Activated T-cell treated with anti-CD3 and anti-CD28 coated beads, Interleukin-2, amount 50 U/mL, for 72 hours (primary cell): ENCODE measurements around the gene HSPB3. TPM values are rescaled to one million over a fixed set of nuclear protein-coding genes. Genes with fewer than 3 reads are reported as not detected.
A peak's percentile ranks its signal among the peaks of the same experiment; 100 is the strongest.

Source experiments
- ATAC-seq, 2 donors: fragments of 150-1000 bp; cut with Tn5 transposase; replicated peaks in 1 of 2; 2 replicates each; pipeline ENCODE4 v1.10.0; 2021; ENCODE audit warnings: moderate library complexity in 2 of 2, mild to moderate bottlenecking in 1 of 2
- DNase-seq, 2 donors: peaks; one replicate each; pipeline ENCODE4 v3.0.0; 2021 to 2022; ENCODE audit warnings: mixed read lengths in 1 of 2
- H3K27ac Mint-ChIP-seq: one replicate; pipeline ENCODE4 v1.8.0; 2022; ENCODE audit warnings: mild to moderate bottlenecking, moderate library complexity, mixed read lengths
- H3K27me3 Mint-ChIP-seq: one replicate; pipeline ENCODE4 v1.8.0; 2022; ENCODE audit warnings: low read depth, mixed read lengths
- H3K36me3 Mint-ChIP-seq, 2 donors: one replicate each; pipeline ENCODE4 v1.8.0; 2022; ENCODE audit warnings: mixed read lengths in 2 of 2, mild to moderate bottlenecking in 1 of 2; ENCODE audit not compliant: insufficient read depth in 2 of 2
- H3K4me1 Mint-ChIP-seq: one replicate; pipeline ENCODE4 v1.8.0; 2022; ENCODE audit warnings: low read depth, mixed read lengths
- H3K4me3 Mint-ChIP-seq, 2 donors: one replicate each; pipeline ENCODE4 v1.8.0; 2022; ENCODE audit warnings: mild to moderate bottlenecking in 2 of 2, mixed read lengths in 2 of 2, moderate library complexity in 2 of 2
- H3K9me3 Mint-ChIP-seq, 2 donors: one replicate each; pipeline ENCODE4 v1.8.0; 2022; ENCODE audit warnings: mixed read lengths in 2 of 2
- total RNA-seq, 2 donors: library from RNA; stranded (reverse); gene quantifications; one replicate each; pipeline ENCODE4 v1.2.3, GENCODE V29; 2022

HSPB3 gene
- total RNA-seq, 2 donors from 2014 or later = not detected

GRCh38 chr5:54440456-54440893 lies 15.0 kb upstream of the HSPB3 start:
- ATAC-seq (peak; percentile 76 to 85), DNase-seq (peak; percentile 3 to 15)
- Mint-ChIP-seq H3K4me1 (peaks cover 22% of the 10 kb centered on the region), H3K4me3 (peak overlapping the region; percentile 35 to 43), H3K9me3 (no peaks in the 10 kb centered on the region), H3K36me3 (no peaks in the 10 kb centered on the region), H3K27me3 (no peaks in the 10 kb centered on the region), H3K27ac (peak overlapping the region; percentile 51)

GRCh38 chr5:54442271-54442670 lies 13.2 kb upstream of the HSPB3 start:
- DNase-seq (no peak), ATAC-seq (no peak)
- Mint-ChIP-seq H3K27ac (no peak overlapping the region), H3K9me3 (no peaks in the 10 kb centered on the region), H3K36me3 (no peaks in the 10 kb centered on the region), H3K27me3 (no peaks in the 10 kb centered on the region), H3K4me1 (peaks cover 22% of the 10 kb centered on the region), H3K4me3 (no peak overlapping the region)

- no peaks in the 10 kb centered on the region for H3K36me3 Mint-ChIP-seq
- H3K27me3 Mint-ChIP-seq = no peaks in the 10 kb centered on the region
- no peak overlapping the region for H3K27ac Mint-ChIP-seq
- H3K9me3 Mint-ChIP-seq = no peaks in the 10 kb centered on the region
- H3K4me3 Mint-ChIP-seq = no peak overlapping the region
- no peak for ATAC-seq
- no peak for DNase-seq
- peaks cover 22% of the 10 kb centered on the region for H3K4me1 Mint-ChIP-seq
Observed at GRCh38 chr5:54443270-54443669, 12.2 kb upstream of the HSPB3 start.

- DNase-seq (no peak), ATAC-seq (no peak)
- peaks cover 13% of the 10 kb centered on the region for H3K4me1 Mint-ChIP-seq
- no peak overlapping the region for H3K4me3 Mint-ChIP-seq
- no peak overlapping the region for H3K27ac Mint-ChIP-seq
- H3K27me3 Mint-ChIP-seq = no peaks in the 10 kb centered on the region
- H3K36me3 Mint-ChIP-seq = no peaks in the 10 kb centered on the region
- no peaks in the 10 kb centered on the region for H3K9me3 Mint-ChIP-seq
Observed at GRCh38 chr5:54445691-54446378, 9.7 kb upstream of the HSPB3 start.

GRCh38 chr5:54446379-54446732 lies 9.1 kb upstream of the HSPB3 start:
- no peaks in the 10 kb centered on the region for H3K9me3 Mint-ChIP-seq
- no peak overlapping the region for H3K27ac Mint-ChIP-seq
- no peak for ATAC-seq
- no peak for DNase-seq
- peaks cover 8% of the 10 kb centered on the region for H3K4me1 Mint-ChIP-seq
- H3K4me3 Mint-ChIP-seq = no peak overlapping the region
- no peaks in the 10 kb centered on the region for H3K27me3 Mint-ChIP-seq
- H3K36me3 Mint-ChIP-seq = no peaks in the 10 kb centered on the region

GRCh38 chr5:54449923-54450322 lies 5.6 kb upstream of the HSPB3 start:
- no peaks in the 10 kb centered on the region for H3K27me3 Mint-ChIP-seq
- H3K4me1 Mint-ChIP-seq = no peaks in the 10 kb centered on the region
- no peak for DNase-seq
- no peak overlapping the region for H3K27ac Mint-ChIP-seq
- ATAC-seq = no peak
- H3K36me3 Mint-ChIP-seq = no peaks in the 10 kb centered on the region
- no peak overlapping the region for H3K4me3 Mint-ChIP-seq
- H3K9me3 Mint-ChIP-seq = no peaks in the 10 kb centered on the region

- Mint-ChIP-seq H3K27ac (no peak overlapping the region), H3K9me3 (no peaks in the 10 kb centered on the region), H3K36me3 (no peaks in the 10 kb centered on the region), H3K4me1 (no peaks in the 10 kb centered on the region), H3K4me3 (no peak overlapping the region), H3K27me3 (no peaks in the 10 kb centered on the region)
- DNase-seq = no peak
- ATAC-seq = no peak
Observed at GRCh38 chr5:54450542-54450941, 5.0 kb upstream of the HSPB3 start.

- no peak for ATAC-seq
- DNase-seq = no peak
- H3K36me3 Mint-ChIP-seq = no peaks in the 10 kb centered on the region
- H3K27ac Mint-ChIP-seq = no peak overlapping the region
- no peaks in the 10 kb centered on the region for H3K4me1 Mint-ChIP-seq
- H3K4me3 Mint-ChIP-seq = no peak overlapping the region
- no peaks in the 10 kb centered on the region for H3K27me3 Mint-ChIP-seq
- H3K9me3 Mint-ChIP-seq = no peaks in the 10 kb centered on the region
Observed at GRCh38 chr5:54453046-54453445, 2.5 kb upstream of the HSPB3 start.

- Mint-ChIP-seq H3K27me3 (no peaks in the 10 kb centered on the region), H3K4me1 (no peaks in the 10 kb centered on the region), H3K36me3 (no peaks in the 10 kb centered on the region), H3K27ac (no peak overlapping the region), H3K4me3 (no peak overlapping the region), H3K9me3 (no peaks in the 10 kb centered on the region)
- DNase-seq = no peak
- no peak for ATAC-seq
Observed at GRCh38 chr5:54454602-54455001, 897 bp upstream of the HSPB3 start.

GRCh38 chr5:54457094-54457862 lies 1.8 kb downstream of the HSPB3 start:
- Mint-ChIP-seq H3K4me3 (no peak overlapping the region), H3K36me3 (peaks cover 2 to 9% of the 10 kb centered on the region in 2 donors), H3K27ac (no peak overlapping the region), H3K27me3 (no peaks in the 10 kb centered on the region), H3K9me3 (peaks cover 3 to 7% of the 10 kb centered on the region in 2 donors), H3K4me1 (no peaks in the 10 kb centered on the region)
- DNase-seq = no peak
- no peak for ATAC-seq

GRCh38 chr5:54458221-54458620 lies 2.7 kb downstream of the HSPB3 start:
- DNase-seq = no peak
- Mint-ChIP-seq H3K4me1 (no peaks in the 10 kb centered on the region), H3K27ac (no peak overlapping the region), H3K27me3 (no peaks in the 10 kb centered on the region), H3K4me3 (no peak overlapping the region), H3K9me3 (peaks cover 5 to 9% of the 10 kb centered on the region in 2 donors), H3K36me3 (peaks cover 2 to 9% of the 10 kb centered on the region in 2 donors)
- ATAC-seq = no peak

- peaks cover 5 to 9% of the 10 kb centered on the region in 2 donors for H3K9me3 Mint-ChIP-seq
- H3K4me1 Mint-ChIP-seq = no peaks in the 10 kb centered on the region
- H3K4me3 Mint-ChIP-seq = no peak overlapping the region
- H3K36me3 Mint-ChIP-seq = peaks cover 2 to 9% of the 10 kb centered on the region in 2 donors
- DNase-seq (no peak), ATAC-seq (no peak)
- no peaks in the 10 kb centered on the region for H3K27me3 Mint-ChIP-seq
- H3K27ac Mint-ChIP-seq = no peak overlapping the region
Observed at GRCh38 chr5:54460181-54460919, 4.9 kb downstream of the HSPB3 start.

- Mint-ChIP-seq H3K27me3 (no peaks in the 10 kb centered on the region), H3K27ac (no peak overlapping the region), H3K4me1 (no peaks in the 10 kb centered on the region), H3K36me3 (peaks cover 2 to 12% of the 10 kb centered on the region in 2 donors), H3K9me3 (peaks cover 5 to 9% of the 10 kb centered on the region in 2 donors), H3K4me3 (no peak overlapping the region)
- DNase-seq = no peak
- ATAC-seq = no peak
Observed at GRCh38 chr5:54462281-54462680, 6.8 kb downstream of the HSPB3 start.
